Endothelial cell of umbilical vein (primary cell): ENCODE measurements around the gene IL17REL. TPM values are rescaled to one million over a fixed set of nuclear protein-coding genes. Genes with fewer than 3 reads are reported as not detected.

ENCODE experiments used
- microRNA-seq: library from miRNA; unstranded; fragments of <30 nt; microRNA quantifications from one replicate; pipeline ENCODE4 v1.2.0, GENCODE V29; 2021; ENCODE audit warnings: borderline number of aligned reads, borderline replicate concordance
- polyA plus RNA-seq, 4 experiments: library from polyadenylated mRNA; depleted of rRNA in 3 of 4; stranded (reverse) in 3 of 4; unstranded in 1 of 4; fragments of >200 nt; gene quantifications; 2 replicates each; pipeline versions ENCODE4 v1.2.1 to v1.2.3, GENCODE V29; 2011 to 2012; ENCODE audit warnings: missing spikeins in 1 of 4
- small RNA-seq: library from RNA; depleted of rRNA; stranded (forward); fragments of <200 nt; gene quantifications from one replicate; pipeline ENCODE3, GENCODE V24; 2012; ENCODE audit warnings: low replicate concordance, low read depth; ENCODE audit not compliant: insufficient read depth, insufficient read length
- total RNA-seq: library from RNA; stranded (reverse); gene quantifications from 2 replicates; pipeline ENCODE4 v1.2.3, GENCODE V29; 2021

The IL17REL gene
- total and polyA plus RNA-seq, 2 donors (not counting 3 experiments of a cell fraction or from before 2014, with no cell fraction given), result 0.06 to 0.15 TPM

Small RNAs within 50 kb of the gene (microRNA-seq; reads per million reads assigned to microRNA genes)
- gene MIR6821, result 1.5 reads per million

Small RNAs within 50 kb of the gene (small RNA-seq; reads per million reads assigned to genes)
- gene MIR6821, result not detected

Other genes with a start within 250 kb of the IL17REL start
- 38.8 and 41.1 TPM in 2 replicates for gene BRD1, start 184.9 kb downstream of the IL17REL start, total RNA-seq
- 6.8 and 8.1 TPM in 2 replicates for gene BRD1, start 184.9 kb downstream of the IL17REL start, polyA plus RNA-seq
- gene ZBED4, start 158.9 kb downstream of the IL17REL start, total RNA-seq, result 18.2 and 18.6 TPM in 2 replicates
- 6.4 and 8.6 TPM in 2 replicates for gene ZBED4, start 158.9 kb downstream of the IL17REL start, polyA plus RNA-seq
- 14.6 and 20.9 TPM in 2 replicates for gene ALG12, start 94.3 kb downstream of the IL17REL start, total RNA-seq
- 16.7 and 18.0 TPM in 2 replicates for gene ALG12, start 94.3 kb downstream of the IL17REL start, polyA plus RNA-seq
- gene CRELD2, start 94.1 kb downstream of the IL17REL start, total RNA-seq, result 69.5 and 71.0 TPM in 2 replicates
- 75.7 and 86.3 TPM in 2 replicates for gene CRELD2, start 94.1 kb downstream of the IL17REL start, polyA plus RNA-seq
- gene PIM3, start 52.0 kb downstream of the IL17REL start, total RNA-seq, result 185 and 219 TPM in 2 replicates
- 131 and 172 TPM in 2 replicates for gene PIM3, start 52.0 kb downstream of the IL17REL start, polyA plus RNA-seq
- gene TTLL8, start 45.5 kb upstream of the IL17REL start, total RNA-seq, result not detected in 2 replicates
- not detected in 2 replicates for gene TTLL8, start 45.5 kb upstream of the IL17REL start, polyA plus RNA-seq
- not detected in 2 replicates for gene MLC1, start 72.7 kb upstream of the IL17REL start, total RNA-seq
- not detected in 2 replicates for gene MLC1, start 72.7 kb upstream of the IL17REL start, polyA plus RNA-seq
- 35.4 and 37.6 TPM in 2 replicates for gene MOV10L1, start 77.2 kb upstream of the IL17REL start, total RNA-seq
- gene MOV10L1, start 77.2 kb upstream of the IL17REL start, polyA plus RNA-seq, result 27.6 and 32.0 TPM in 2 replicates
- 5.1 and 5.2 TPM in 2 replicates for gene PANX2, start 158.0 kb upstream of the IL17REL start, total RNA-seq
- 2.5 and 3.1 TPM in 2 replicates for gene PANX2, start 158.0 kb upstream of the IL17REL start, polyA plus RNA-seq
- gene TRABD, start 173.1 kb upstream of the IL17REL start, total RNA-seq, result 46.8 and 48.9 TPM in 2 replicates
- gene TRABD, start 173.1 kb upstream of the IL17REL start, polyA plus RNA-seq, result 48.4 and 58.2 TPM in 2 replicates
- 24.1 and 28.0 TPM in 2 replicates for gene SELENOO, start 188.2 kb upstream of the IL17REL start, total RNA-seq
- gene SELENOO, start 188.2 kb upstream of the IL17REL start, polyA plus RNA-seq, result 37.5 and 45.8 TPM in 2 replicates
- gene TUBGCP6, start 232.3 kb upstream of the IL17REL start, total RNA-seq, result 41.5 and 45.3 TPM in 2 replicates
- 33.1 and 42.7 TPM in 2 replicates for gene TUBGCP6, start 232.3 kb upstream of the IL17REL start, polyA plus RNA-seq
- gene HDAC10, start 238.5 kb upstream of the IL17REL start, total RNA-seq, result 42.4 and 47.0 TPM in 2 replicates
- 32.6 and 38.3 TPM in 2 replicates for gene HDAC10, start 238.5 kb upstream of the IL17REL start, polyA plus RNA-seq
- gene MAPK12, start 248.9 kb upstream of the IL17REL start, total RNA-seq, result 67.9 and 72.3 TPM in 2 replicates
- gene MAPK12, start 248.9 kb upstream of the IL17REL start, polyA plus RNA-seq, result 86.8 and 90.2 TPM in 2 replicates